IMR-90 (cell line): Measurements from ENCODE around the gene PRKAG1.

Experiments
- BHLHE40 ChIP-seq: fragments of 150-350 bp; IDR thresholded peaks from 2 replicates; pipeline ENCODE4 v1.6.1; 2016; ENCODE audit warnings: mild to moderate bottlenecking, low read depth, low read length
- CEBPB ChIP-seq: IDR thresholded peaks from 2 replicates; pipeline ENCODE4 v1.6.1; 2012; ENCODE audit warnings: low read depth, low read length, improper control_type of control experiment
- CHD1 ChIP-seq: IDR thresholded peaks from 2 replicates; pipeline ENCODE4 v1.6.1; 2012; ENCODE audit warnings: low read depth, low read length, improper control_type of control experiment
- CTCF ChIP-seq: conservative IDR thresholded peaks from 2 replicates; pipeline ENCODE4 v1.5.1; 2012; ENCODE audit warnings: mild to moderate bottlenecking, low read depth, low read length, improper control_type of control experiment
- ELK1 ChIP-seq: fragments of 150-350 bp; IDR thresholded peaks from 2 replicates; pipeline ENCODE4 v1.6.1; 2016; ENCODE audit warnings: low read depth, mild to moderate bottlenecking, low read length, moderate library complexity, borderline replicate concordance
- FOS ChIP-seq: fragments of 150-350 bp; IDR thresholded peaks from 2 replicates; pipeline ENCODE4 v1.6.1; 2016; ENCODE audit warnings: low read depth, low read length
- MAFK ChIP-seq: IDR thresholded peaks from 2 replicates; pipeline ENCODE4 v1.6.1; 2012; ENCODE audit warnings: low read depth, low read length, improper control_type of control experiment
- MXI1 ChIP-seq: IDR thresholded peaks from 2 replicates; pipeline ENCODE4 v1.6.1; 2012; ENCODE audit warnings: low read depth, mild to moderate bottlenecking, low read length, moderate library complexity, borderline replicate concordance
- NFE2L2 ChIP-seq: fragments of 150-350 bp; IDR thresholded peaks from 2 replicates; pipeline ENCODE4 v1.6.1; 2016; ENCODE audit warnings: low read depth, mild to moderate bottlenecking, low read length
- POLR2A ChIP-seq: IDR thresholded peaks from 2 replicates; pipeline ENCODE4 v1.6.1; 2012; ENCODE audit warnings: mild to moderate bottlenecking, low read depth, low read length
- RAD21 ChIP-seq: IDR thresholded peaks from 2 replicates; pipeline ENCODE4 v1.6.1; 2012; ENCODE audit warnings: low read length, improper control_type of control experiment
- RCOR1 ChIP-seq: IDR thresholded peaks from 2 replicates; pipeline ENCODE4 v1.6.1; 2012; ENCODE audit warnings: mild to moderate bottlenecking, low read length, improper control_type of control experiment; ENCODE audit not compliant: insufficient replicate concordance
- SMC3 ChIP-seq: fragments of 150-350 bp; IDR thresholded peaks from 2 replicates; pipeline ENCODE4 v1.6.1; 2016; ENCODE audit warnings: low read depth, mild to moderate bottlenecking, antibody characterized with exemption, low read length, moderate library complexity
- USF2 ChIP-seq: fragments of 150-350 bp; IDR thresholded peaks from 2 replicates; pipeline ENCODE4 v1.6.1; 2017; ENCODE audit warnings: mild to moderate bottlenecking, antibody characterized with exemption, low read length, low read depth

- TF ChIP-seq RCOR1 (no peak), POLR2A (no peak), CTCF (no peak), SMC3 (no peak), FOS (no peak), RAD21 (no peak), MXI1 (no peak), CEBPB (no peak), NFE2L2 (no peak), USF2 (no peak), MAFK (no peak), ELK1 (no peak), BHLHE40 (no peak), CHD1 (no peak)
Observed at GRCh38 chr12:49024543-49024942, 6.0 kb upstream of the PRKAG1 start.
